A549 (cell line): Measurements from ENCODE around the gene LY6G5B. TPM values are rescaled to one million over a fixed set of nuclear protein-coding genes. Genes with fewer than 3 reads are reported as not detected.

ENCODE experiments used
- ATAC-seq, 2 experiments: fragments of 200-7000 bp in 1 of 2; fragments of >200 bp in 1 of 2; cut with Nextera tagmentation in 1 of 2; cut with Tn5 transposase in 1 of 2; 3 replicates each; pipeline versions ENCODE4 v1.8.0 to v1.9.1; 2018 to 2020; ENCODE audit warnings: mild to moderate bottlenecking in 1 of 2, moderate library complexity in 1 of 2
- CTCF ChIA-PET: fragments of 300-600 bp; sonication (Branson Sonifier 250); formaldehyde crosslinking; extraction: SDS; loops from one replicate; lab custom pipeline; 2021; ENCODE audit warnings: antibody characterized with exemption, inconsistent platforms; lab: Yijun Ruan, JAX
- POLR2A ChIA-PET: fragments of 350-600 bp; formaldehyde crosslinking; extraction: SDS; loops from one replicate; lab custom pipeline; 2021; ENCODE audit warnings: antibody characterized with exemption, inconsistent platforms; lab: Yijun Ruan, JAX
- DNase-seq, 2 experiments: peaks; one replicate each; pipeline versions ENCODE4 v3.0.0 to v3.0.0-alpha.2; 2011 to 2016; ENCODE audit warnings: low read depth in 1 of 2, low spot score in 1 of 2
- FAIRE-seq: peaks from 2 replicates; lab custom pipeline; 2011; peaks lifted over from hg19 to GRCh38; lab: Jason Lieb, UNC
- H3K27ac ChIP-seq, 2 experiments: fragments of >200 bp; sonication (Bioruptor Twin); formaldehyde crosslinking; 3 replicates each; pipeline ENCODE4 v1.5.1; 2016 to 2017
- H3K4me1 ChIP-seq: fragments of >200 bp; sonication (Bioruptor Twin); formaldehyde crosslinking; 3 replicates; pipeline ENCODE4 v1.6.1; 2016
- H3K4me2 ChIP-seq: fragments of >200 bp; sonication (Bioruptor Twin); formaldehyde crosslinking; 3 replicates; pipeline ENCODE4 v1.6.1; 2016
- H3K4me3 ChIP-seq: fragments of >200 bp; sonication (Bioruptor Twin); formaldehyde crosslinking; 3 replicates; pipeline ENCODE4 v1.5.1; 2016
- H3K9me3 ChIP-seq: fragments of >200 bp; sonication (Bioruptor Twin); formaldehyde crosslinking; 3 replicates; pipeline ENCODE4 v1.6.1; 2016
- CEBPB ChIP-seq, 2 experiments: fragments of >200 bp in 1 of 2; sonication (Bioruptor Twin) in 1 of 2; formaldehyde crosslinking in 1 of 2; IDR thresholded peaks; 2 replicates each; pipeline ENCODE4 v1.6.1; 2012 to 2016
- CHD4 ChIP-seq: fragments of 200-600 bp; sonication (generic); IDR thresholded peaks from 2 replicates; pipeline ENCODE4 v1.6.1; 2016; ENCODE audit warnings: antibody characterized with exemption, mild to moderate bottlenecking, borderline replicate concordance
- FOSL2 ChIP-seq, 2 experiments: fragments of 450-650 bp in 1 of 2; fragments of >200 bp in 1 of 2; sonication (Bioruptor Twin) in 1 of 2; formaldehyde crosslinking; IDR thresholded peaks; 2 replicates each; pipeline versions ENCODE4 v1.5.0 to v1.6.1; 2016 to 2020; ENCODE audit warnings: mild to moderate bottlenecking in 1 of 2, moderate library complexity in 1 of 2
- HOXB13 ChIP-seq: fragments of 250-450 bp; sonication (Bioruptor Pico); IDR thresholded peaks from 2 replicates; pipeline ENCODE4 v1.5.0; 2020; ENCODE audit warnings: low read depth, mild to moderate bottlenecking, moderate library complexity
- HOXB5 ChIP-seq: fragments of 250-450 bp; sonication (Bioruptor Pico); IDR thresholded peaks from 2 replicates; pipeline ENCODE4 v1.5.0; 2020; ENCODE audit warnings: mild to moderate bottlenecking, moderate library complexity
- JUN ChIP-seq, 2 experiments: fragments of >200 bp; sonication (Bioruptor Twin); formaldehyde crosslinking; IDR thresholded peaks; 2 replicates in 1 of 2; 3 replicates in 1 of 2; pipeline ENCODE4 v1.6.1; 2016 to 2017
- MAZ ChIP-seq: fragments of 150-350 bp; IDR thresholded peaks from 2 replicates; pipeline ENCODE4 v1.6.1; 2014; ENCODE audit warnings: antibody characterized with exemption, low read depth, low read length, borderline replicate concordance
- MYC ChIP-seq: IDR thresholded peaks from 2 replicates; pipeline ENCODE4 v1.6.1; 2012; ENCODE audit warnings: mild to moderate bottlenecking, inconsistent platforms, low read length, improper control_type of control experiment, borderline replicate concordance
- PHF8 ChIP-seq: fragments of 200-600 bp; sonication (generic); IDR thresholded peaks from 2 replicates; pipeline ENCODE4 v1.6.1; 2016; ENCODE audit warnings: low read depth, mild to moderate bottlenecking, antibody characterized with exemption, moderate library complexity, borderline replicate concordance
- POLR2A ChIP-seq: IDR thresholded peaks from 2 replicates; pipeline ENCODE4 v1.6.1; 2012; ENCODE audit warnings: mild to moderate bottlenecking, low read length
- POLR2AphosphoS2 ChIP-seq: conservative IDR thresholded peaks from 2 replicates; pipeline ENCODE4 v1.6.1; 2012; ENCODE audit warnings: low read length, improper control_type of control experiment, inconsistent platforms
- RFX5 ChIP-seq: fragments of 450-650 bp; IDR thresholded peaks from 2 replicates; pipeline ENCODE4 v1.7.1; 2014; ENCODE audit warnings: antibody characterized with exemption, mild to moderate bottlenecking, moderate library complexity
- WGBS: methylation state at CpG from one replicate; pipeline ENCODE4 v1.1.6; 2017; ENCODE audit errors: missing lambda C conversion rate; 5-methylcytosine and 5-hydroxymethylcytosine counted together
- polyA minus RNA-seq: library from RNA; depleted of rRNA, polyadenylated mRNA; stranded (reverse); fragments of >200 nt; gene quantifications from 2 replicates; pipeline ENCODE4 v1.2.3, GENCODE V29; 2011; rRNA and poly(A)+ RNA removed
- polyA plus RNA-seq, 4 experiments: library from polyadenylated mRNA; depleted of rRNA in 3 of 4; stranded (reverse); fragments of >200 nt; fragmentation: RNase III in 1 of 4; extraction: RNeasy Plus Mini Kit Qiagen cat#74134 plus additional on column Dnase treatment in 1 of 4; gene quantifications; 2 replicates in 3 of 4; 3 replicates in 1 of 4; pipeline ENCODE4 v1.2.3, GENCODE V29; 2011 to 2017
- TF ChIP-seq, protein P1 (sequence below): fragments of 250-450 bp; sonication (Bioruptor Pico); IDR thresholded peaks from 2 replicates; pipeline ENCODE4 v1.5.0; 2021; ENCODE audit warnings: mild to moderate bottlenecking, moderate library complexity, borderline replicate concordance
- TF ChIP-seq, protein P2 (sequence below): fragments of 200-600 bp; sonication (generic); IDR thresholded peaks from 2 replicates; pipeline ENCODE4 v1.6.1; 2016; ENCODE audit warnings: antibody characterized with exemption, mild to moderate bottlenecking, moderate library complexity

Gene LY6G5B, protein sequence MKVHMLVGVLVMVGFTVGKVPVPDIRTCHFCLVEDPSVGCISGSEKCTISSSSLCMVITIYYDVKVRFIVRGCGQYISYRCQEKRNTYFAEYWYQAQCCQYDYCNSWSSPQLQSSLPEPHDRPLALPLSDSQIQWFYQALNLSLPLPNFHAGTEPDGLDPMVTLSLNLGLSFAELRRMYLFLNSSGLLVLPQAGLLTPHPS
- polyA plus RNA-seq (2011; rRNA removed) (5.9 and 6.7 TPM in 2 replicates), polyA plus RNA-seq (2017; fragmentation: RNase III; extraction: RNeasy Plus Mini Kit Qiagen cat#74134 plus additional on column Dnase treatment) (9.0 to 12.3 TPM (median 9.9 TPM) in 3 replicates), polyA minus RNA-seq (3.3 and 3.5 TPM in 2 replicates)
- 2.6 and 3.0 TPM in 2 replicates for polyA plus RNA-seq (2012; cell fraction: cytosol; rRNA removed)
- polyA plus RNA-seq (2012; cell fraction: nucleus; rRNA removed) = 35.0 and 49.2 TPM in 2 replicates

DNA sequence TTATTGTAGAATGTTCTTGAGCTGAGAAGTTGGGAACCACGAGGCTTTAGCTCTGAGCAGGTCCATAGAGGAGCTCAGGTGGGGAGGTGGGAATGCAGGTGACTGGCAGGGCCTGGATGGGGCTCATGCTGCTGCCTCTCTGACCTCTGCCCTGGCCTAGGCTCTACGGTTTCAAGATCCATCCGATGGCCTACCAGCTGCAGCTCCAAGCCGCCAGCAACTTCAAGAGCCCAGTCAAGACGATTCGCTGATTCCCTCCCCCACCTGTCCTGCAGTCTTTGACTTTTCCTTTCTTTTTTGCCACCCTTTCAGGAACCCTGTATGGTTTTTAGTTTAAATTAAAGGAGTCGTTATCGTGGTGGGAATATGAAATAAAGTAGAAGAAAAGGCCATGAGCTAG, at the start of gene LY6G5B:
LY6G5B (plus strand) TSS at position 301 of the 400 bp plus-strand sequence. CDS start 975 bp downstream, outside the sequence.
- H3K9me3 ChIP-seq = no peaks in the 10 kb centered on the region
- POLR2A ChIA-PET = no interaction called here
- FAIRE-seq = no peak
- no peak within 1 kb of the TSS for H3K27ac ChIP-seq
- CTCF ChIA-PET = interaction anchor here (1.2 to 2.1 kb wide), 4 partner anchors 21 to 283 kb away, joined by 3 to 5 read pairs (median 4); partner anchors contain the start of gene ATP6V1G2
- DNase-seq = no peak
- no peak within 1 kb of the TSS for H3K4me3 ChIP-seq
- peaks cover 8% of the 10 kb centered on the region; the same call in 1 of the 3 replicates for H3K4me1 ChIP-seq
- TF ChIP-seq, protein P1, sequence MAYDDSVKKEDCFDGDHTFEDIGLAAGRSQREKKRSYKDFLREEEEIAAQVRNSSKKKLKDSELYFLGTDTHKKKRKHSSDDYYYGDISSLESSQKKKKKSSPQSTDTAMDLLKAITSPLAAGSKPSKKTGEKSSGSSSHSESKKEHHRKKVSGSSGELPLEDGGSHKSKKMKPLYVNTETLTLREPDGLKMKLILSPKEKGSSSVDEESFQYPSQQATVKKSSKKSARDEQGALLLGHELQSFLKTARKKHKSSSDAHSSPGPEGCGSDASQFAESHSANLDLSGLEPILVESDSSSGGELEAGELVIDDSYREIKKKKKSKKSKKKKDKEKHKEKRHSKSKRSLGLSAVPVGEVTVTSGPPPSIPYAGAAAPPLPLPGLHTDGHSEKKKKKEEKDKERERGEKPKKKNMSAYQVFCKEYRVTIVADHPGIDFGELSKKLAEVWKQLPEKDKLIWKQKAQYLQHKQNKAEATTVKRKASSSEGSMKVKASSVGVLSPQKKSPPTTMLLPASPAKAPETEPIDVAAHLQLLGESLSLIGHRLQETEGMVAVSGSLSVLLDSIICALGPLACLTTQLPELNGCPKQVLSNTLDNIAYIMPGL (CRISPR knock-in tag) = no peak
- TF ChIP-seq HOXB13 (no peak), CEBPB (IDR thresholded peaks at IDR 0.05) (no peak), FOSL2 (IDR thresholded peaks at IDR 0.05) (no peak), FOSL2 (CRISPR knock-in tag; IDR thresholded peaks at IDR 0.05) (no peak), POLR2AphosphoS2 (no peak)
- WGBS = 90% methylated on average over 8 of the region's 8 CpGs
- no peak for ATAC-seq
- H3K4me2 ChIP-seq = no peak within 1 kb of the TSS

DNA sequence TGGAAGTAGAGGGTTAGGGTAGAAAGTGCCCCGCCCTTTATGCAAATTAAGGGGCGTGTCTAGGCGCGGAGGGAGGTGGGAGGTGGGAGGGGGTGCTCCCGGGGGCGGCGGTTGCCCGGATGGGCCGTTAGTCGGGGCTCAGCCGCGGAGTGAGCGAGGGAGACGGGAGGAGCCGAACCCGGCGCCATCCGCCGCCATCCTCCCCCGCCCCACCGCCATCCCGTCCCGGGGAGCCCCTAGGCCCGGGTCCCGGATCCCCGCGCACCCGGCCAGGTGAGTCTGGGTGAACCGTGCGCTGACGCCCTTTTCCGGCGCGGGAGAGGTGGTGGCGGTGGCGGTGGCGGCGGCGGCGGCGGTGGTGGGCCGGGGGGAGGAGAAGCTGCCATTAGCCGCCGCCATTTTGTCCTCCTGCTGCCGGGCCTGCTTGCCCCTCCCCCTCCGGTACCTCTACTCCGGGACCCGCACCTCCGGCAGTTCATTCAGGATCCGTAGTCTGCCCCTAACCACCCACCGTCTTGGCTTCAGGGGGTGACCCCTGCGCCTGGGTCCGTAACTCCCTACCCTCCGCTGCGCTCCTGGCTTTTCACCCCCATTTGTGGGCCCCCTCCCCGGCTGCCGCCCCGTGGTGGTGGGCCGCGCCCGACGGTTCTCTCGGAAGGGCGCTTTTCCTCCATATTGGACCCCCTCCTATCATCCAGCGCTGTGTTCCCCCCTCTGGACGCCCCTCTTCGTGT, 49.0 kb upstream of the LY6G5B start, which contains the start of gene PRRC2A:
PRRC2A (plus strand) TSS at position 130 of the 734 bp plus-strand sequence. CDS start 2,075 bp downstream, outside the sequence.
- FAIRE-seq (no peak), DNase-seq (peak in 1 of 2 experiments; percentile 76)
- POLR2A ChIA-PET = interaction anchor here (0.7 to 1.7 kb wide), 4 partner anchors 14 to 80 kb away, joined by 3 to 8 read pairs (median 6); partner anchors contain the start of genes DDX39B and NFKBIL1
- H3K4me3 ChIP-seq = peak within 1 kb of the TSS; percentile 81
- TF ChIP-seq MYC (peak; percentile 37; the same call in 1 of the 2 replicates), JUN (IDR thresholded peaks at IDR 0.05) (peak; percentile 86 to 91; a peak in 4 of 5 replicates), MAZ (peak; percentile 98), RFX5 (no peak), POLR2A (peak; percentile 60), CHD4 (no peak), PHF8 (peak; percentile 19; the same call in 1 of the 2 replicates), HOXB5 (CRISPR knock-in tag) (no peak)
- TF ChIP-seq, protein P2, sequence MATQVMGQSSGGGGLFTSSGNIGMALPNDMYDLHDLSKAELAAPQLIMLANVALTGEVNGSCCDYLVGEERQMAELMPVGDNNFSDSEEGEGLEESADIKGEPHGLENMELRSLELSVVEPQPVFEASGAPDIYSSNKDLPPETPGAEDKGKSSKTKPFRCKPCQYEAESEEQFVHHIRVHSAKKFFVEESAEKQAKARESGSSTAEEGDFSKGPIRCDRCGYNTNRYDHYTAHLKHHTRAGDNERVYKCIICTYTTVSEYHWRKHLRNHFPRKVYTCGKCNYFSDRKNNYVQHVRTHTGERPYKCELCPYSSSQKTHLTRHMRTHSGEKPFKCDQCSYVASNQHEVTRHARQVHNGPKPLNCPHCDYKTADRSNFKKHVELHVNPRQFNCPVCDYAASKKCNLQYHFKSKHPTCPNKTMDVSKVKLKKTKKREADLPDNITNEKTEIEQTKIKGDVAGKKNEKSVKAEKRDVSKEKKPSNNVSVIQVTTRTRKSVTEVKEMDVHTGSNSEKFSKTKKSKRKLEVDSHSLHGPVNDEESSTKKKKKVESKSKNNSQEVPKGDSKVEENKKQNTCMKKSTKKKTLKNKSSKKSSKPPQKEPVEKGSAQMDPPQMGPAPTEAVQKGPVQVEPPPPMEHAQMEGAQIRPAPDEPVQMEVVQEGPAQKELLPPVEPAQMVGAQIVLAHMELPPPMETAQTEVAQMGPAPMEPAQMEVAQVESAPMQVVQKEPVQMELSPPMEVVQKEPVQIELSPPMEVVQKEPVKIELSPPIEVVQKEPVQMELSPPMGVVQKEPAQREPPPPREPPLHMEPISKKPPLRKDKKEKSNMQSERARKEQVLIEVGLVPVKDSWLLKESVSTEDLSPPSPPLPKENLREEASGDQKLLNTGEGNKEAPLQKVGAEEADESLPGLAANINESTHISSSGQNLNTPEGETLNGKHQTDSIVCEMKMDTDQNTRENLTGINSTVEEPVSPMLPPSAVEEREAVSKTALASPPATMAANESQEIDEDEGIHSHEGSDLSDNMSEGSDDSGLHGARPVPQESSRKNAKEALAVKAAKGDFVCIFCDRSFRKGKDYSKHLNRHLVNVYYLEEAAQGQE = no peak
- TF ChIP-seq, all 56 proteins: peak for 5
- peak within 1 kb of the TSS; percentile 99 for H3K4me2 ChIP-seq
- ATAC-seq = peak; percentile 83 to 86
- CTCF ChIA-PET = interaction anchor here (0.6 to 1.4 kb wide), 2 partner anchors 152 to 349 kb away, joined by 3 read pairs; no protein-coding TSS in a partner anchor
- WGBS = under 1% methylated on average over 22 of the region's 67 CpGs
- no peaks in the 10 kb centered on the region for H3K9me3 ChIP-seq
- peak within 1 kb of the TSS; percentile 99 for H3K27ac ChIP-seq
- H3K4me1 ChIP-seq = peaks cover 15% of the 10 kb centered on the region
